HG03354 (cell line): ENCODE results near the gene KCNJ12.
"Not testable (repeated sequence)": the region's sequence is repeated elsewhere in the genome, so short reads cannot be mapped to it uniquely, and the experiment has no call there.

Source experiments
- ATAC-seq: cut with Tn5 transposase; IDR thresholded peaks from one replicate; pipeline ENCODE4 v1.9.1; 2021; ENCODE audit warnings: mild to moderate bottlenecking; ENCODE audit not compliant: unreplicated experiment, poor library complexity, severe bottlenecking

The KCNJ12 gene

GRCh38 chr17:21348081-21348925, 27.9 kb upstream of the KCNJ12 start:
- peak; percentile 77 for ATAC-seq

GRCh38 chr17:21348926-21349261, 27.3 kb upstream of the KCNJ12 start:
- ATAC-seq = not testable (repeated sequence)

- not testable (repeated sequence) for ATAC-seq
These were observed 26.7 kb upstream of the KCNJ12 start for GRCh38 chr17:21349358-21350050.

- ATAC-seq = not testable (repeated sequence)
These were observed 25.7 kb upstream of the KCNJ12 start for GRCh38 chr17:21350495-21350894.

- no peak for ATAC-seq
These were observed 24.6 kb upstream of the KCNJ12 start for GRCh38 chr17:21351366-21352065.

GRCh38 chr17:21352221-21352980, 23.8 kb upstream of the KCNJ12 start:
- no peak for ATAC-seq

- no peak for ATAC-seq
These were observed 23.2 kb upstream of the KCNJ12 start for GRCh38 chr17:21352981-21353265.

- ATAC-seq = no peak
These were observed 22.7 kb upstream of the KCNJ12 start for GRCh38 chr17:21353326-21354010.

GRCh38 chr17:21354796-21355385, 21.3 kb upstream of the KCNJ12 start:
- no peak for ATAC-seq

- no peak for ATAC-seq
These were observed 20.6 kb upstream of the KCNJ12 start for GRCh38 chr17:21355586-21355985.

- no peak for ATAC-seq
These were observed 19.5 kb upstream of the KCNJ12 start for GRCh38 chr17:21356537-21357127.

- ATAC-seq = no peak
These were observed 18.9 kb upstream of the KCNJ12 start for GRCh38 chr17:21357281-21357680.

- ATAC-seq = no peak
These were observed 18.2 kb upstream of the KCNJ12 start for GRCh38 chr17:21357696-21358656.

GRCh38 chr17:21358682-21359482, 17.3 kb upstream of the KCNJ12 start:
- no peak for ATAC-seq

- no peak for ATAC-seq
These were observed 16.7 kb upstream of the KCNJ12 start for GRCh38 chr17:21359483-21359840.

GRCh38 chr17:21360048-21360447, 16.1 kb upstream of the KCNJ12 start:
- ATAC-seq = no peak
